GM12878 (cell line): ENCODE data around the gene CDKN2B-AS1. TPM values are rescaled to one million over a fixed set of nuclear protein-coding genes. Genes with fewer than 3 reads are reported as not detected.

ENCODE experiments used
- ATAC-seq: fragments of 200-7000 bp; cut with Tn5 transposase; 3 replicates; pipeline ENCODE4 v1.9.1; 2020; ENCODE audit warnings: mild to moderate bottlenecking, moderate library complexity
- BruUV-seq: library from RNA; stranded (reverse); fragments of 400-500 nt; replicated peaks from 2 replicates; lab custom pipeline; 2021; lab: Mats Ljungman, UMichigan
- CTCF ChIA-PET: fragments of 300-600 bp; sonication (Branson Sonifier 250); formaldehyde crosslinking; extraction: SDS; loops from one replicate; lab custom pipeline; 2021; ENCODE audit warnings: inconsistent platforms; lab: Yijun Ruan, JAX
- POLR2A ChIA-PET: fragments of 350-600 bp; formaldehyde crosslinking; extraction: SDS; loops from one replicate; lab custom pipeline; 2021; ENCODE audit warnings: inconsistent platforms; lab: Charles Lee
- RAD21 ChIA-PET: fragments of 300-600 bp; sonication (Branson Sonifier 250); formaldehyde crosslinking; loops from one replicate; lab custom pipeline; 2023; ENCODE audit warnings: antibody characterized with exemption; ENCODE audit not compliant: unreplicated experiment; lab: Charles Lee
- SMC1A ChIA-PET: fragments of 300-600 bp; sonication (Branson Sonifier 250); formaldehyde crosslinking; loops from one replicate; lab custom pipeline; 2023; ENCODE audit not compliant: unreplicated experiment, uncharacterized antibody; lab: Charles Lee
- DNase-seq: peaks from one replicate; pipeline ENCODE4 v3.0.0-alpha.2; 2011; ENCODE audit warnings: low read depth, low spot score
- FAIRE-seq: peaks from 3 replicates; lab custom pipeline; 2011; peaks lifted over from hg19 to GRCh38; lab: Jason Lieb, UNC
- H2AFZ ChIP-seq: 2 replicates; pipeline ENCODE4 v1.6.0; 2011; ENCODE audit warnings: low read depth, low read length, control low read depth; ENCODE audit not compliant: control insufficient read depth
- H3K27ac ChIP-seq: 2 replicates; pipeline ENCODE4 v1.5.1; 2011; ENCODE audit warnings: control low read depth; ENCODE audit not compliant: control insufficient read depth, insufficient read depth
- H3K27me3 ChIP-seq, 2 experiments: replicated peaks in 1 of 2; 2 replicates each; pipeline versions ENCODE4 v1.6.0 to v1.6.1; 2011; ENCODE audit warnings: low read length in 1 of 2; ENCODE audit not compliant: control insufficient read depth in 2 of 2, insufficient read depth in 2 of 2
- H3K36me3 ChIP-seq, 2 experiments: 2 replicates each; pipeline ENCODE4 v1.5.1; 2011; ENCODE audit warnings: low read length in 1 of 2; ENCODE audit not compliant: control insufficient read depth in 2 of 2, insufficient read depth in 2 of 2
- H3K4me1 ChIP-seq: 2 replicates; pipeline ENCODE4 v1.6.1; 2011; ENCODE audit warnings: mild to moderate bottlenecking, low read length, moderate library complexity, mixed read lengths; ENCODE audit not compliant: control insufficient read depth, insufficient read depth
- H3K4me2 ChIP-seq: 2 replicates; pipeline ENCODE4 v1.6.0; 2011; ENCODE audit warnings: control low read depth; ENCODE audit not compliant: control insufficient read depth, insufficient read depth
- H3K4me3 ChIP-seq: fragments of 200-600 bp; sonication (generic); 2 replicates; pipeline ENCODE4 v1.5.1; 2016
- H3K79me2 ChIP-seq: 2 replicates; pipeline ENCODE4 v1.6.0; 2011; ENCODE audit warnings: low read length; ENCODE audit not compliant: control insufficient read depth, insufficient read depth
- H3K9ac ChIP-seq: 2 replicates; pipeline ENCODE4 v1.8.0; 2011; ENCODE audit warnings: low read length, control low read depth, mixed read lengths; ENCODE audit not compliant: control insufficient read depth, insufficient read depth
- H3K9me3 ChIP-seq: replicated peaks from 3 replicates; pipeline ENCODE4 v1.5.1; 2011; ENCODE audit warnings: mild to moderate bottlenecking, low read length; ENCODE audit not compliant: control insufficient read depth, insufficient read depth
- H4K20me1 ChIP-seq: 2 replicates; pipeline ENCODE4 v1.6.0; 2011; ENCODE audit not compliant: control insufficient read depth, insufficient read depth
- MTA3 ChIP-seq: IDR thresholded peaks from 2 replicates; pipeline ENCODE4 v1.6.1; 2012; ENCODE audit warnings: low read length, inconsistent platforms, borderline replicate concordance
- SMC3 ChIP-seq: IDR thresholded peaks from 2 replicates; pipeline ENCODE4 v1.6.1; 2011; ENCODE audit warnings: low read length, improper control_type of control experiment, borderline replicate concordance
- WGBS: methylation state at CpG from one replicate; pipeline ENCODE4 v1.1.6; 2016; ENCODE audit warnings: low lambda C conversion rate; ENCODE audit not compliant: insufficient replicate concordance, insufficient coverage; ENCODE audit errors: missing lambda C conversion rate; 5-methylcytosine and 5-hydroxymethylcytosine counted together
- in situ Hi-C: fragments of 300-500 bp; cut with MboI; formaldehyde crosslinking; loops from 9 replicates; pipeline ENCODE4 v1.14.3; 2018; ENCODE audit warnings: mixed read lengths
- intact Hi-C: fragments of 100-400 bp; cut with micrococcal nuclease; formaldehyde crosslinking; loops from one replicate; pipeline ENCODE4 v1.14.2; 2022; ENCODE audit not compliant: unreplicated experiment
- polyA plus RNA-seq, 11 experiments: library from polyadenylated mRNA; depleted of rRNA in 4 of 11; unstranded in 6 of 11; stranded (reverse) in 5 of 11; fragments of >200 nt; fragmentation: Nextera tagmentation in 4 of 11; fragmentation: Illumina TruSeq in 1 of 11; extraction: Ambion mirVana in 4 of 11; extraction: Trizol in 1 of 11; gene quantifications; 1 replicate in 1 of 11; 2 replicates in 10 of 11; pipeline versions ENCODE4 v1.2.1 to v1.2.3, GENCODE V29; 2011 to 2016; ENCODE audit warnings: inconsistent platforms in 2 of 11, missing spikeins in 2 of 11, low read depth in 1 of 11
- total RNA-seq, 4 experiments: library from RNA; depleted of rRNA in 3 of 4; stranded (reverse); fragments of >200 nt in 3 of 4; fragmentation: Illumina TruSeq in 1 of 4; extraction: Trizol in 1 of 4; gene quantifications; 2 replicates each; pipeline versions ENCODE4 v1.2.1 to v1.2.3, GENCODE V29; 2013 to 2021
- TF ChIP-seq, protein P1 (sequence below): fragments of 450-650 bp; IDR thresholded peaks from 2 replicates; pipeline ENCODE4 v1.6.1; 2017; ENCODE audit warnings: mild to moderate bottlenecking, moderate library complexity

CDKN2B-AS1 gene
- total and polyA plus RNA-seq, 10 of the 15 experiments (the other 5 are each of a cell fraction or from before 2014, with no cell fraction given) = 0.22 to 2.2 (median 1.0) TPM; not detected in 1

DNA sequence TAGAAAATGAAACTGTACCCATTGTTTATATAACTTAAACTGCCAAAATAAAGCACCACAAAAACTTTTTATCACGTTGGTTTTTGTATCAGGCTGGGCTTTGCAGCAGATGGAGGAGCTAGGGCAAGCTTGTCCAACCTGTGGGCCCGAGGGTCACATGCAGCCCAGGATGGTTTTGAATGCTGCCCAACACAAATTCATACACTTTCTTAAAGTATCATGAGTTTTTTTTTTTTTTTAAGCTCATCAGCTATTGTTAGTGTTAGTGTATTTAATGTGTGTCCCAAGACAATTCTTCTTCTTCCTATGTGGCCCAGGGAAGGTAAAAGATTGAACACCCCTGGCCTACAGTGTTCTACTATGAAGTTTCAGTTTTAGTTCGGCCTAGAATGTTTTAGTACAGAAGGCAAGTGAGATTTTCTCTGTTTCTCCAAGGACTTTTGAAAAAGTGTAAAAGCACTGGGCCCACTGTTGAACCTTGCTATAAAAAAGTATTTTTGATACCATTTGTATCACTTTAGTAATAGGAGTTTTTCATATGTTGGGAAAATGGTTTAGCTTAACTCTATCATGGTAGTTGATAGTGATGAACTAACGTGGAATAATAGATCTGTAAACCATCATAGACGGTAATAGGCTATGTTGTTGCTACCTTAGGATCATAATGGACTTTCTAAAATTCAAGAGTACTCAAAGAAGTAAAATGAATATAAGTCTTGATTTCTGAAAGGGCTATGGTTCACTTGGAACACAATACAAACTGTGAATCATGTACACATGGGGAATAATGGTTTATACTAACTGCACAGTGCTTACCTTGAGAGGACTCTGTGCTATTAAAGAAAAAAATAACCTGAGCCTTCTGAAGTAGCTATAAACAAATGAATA is 3.3 kb upstream of the CDKN2B-AS1 start:
- peak overlapping the region; percentile 3; the same call in 1 of the 2 replicates for H3K4me3 ChIP-seq
- FAIRE-seq (no peak), ATAC-seq (no peak), DNase-seq (no peak)
- in situ Hi-C loops = no loop called here
- no peak overlapping the region for H3K27ac ChIP-seq
- no peak overlapping the region for H2AFZ ChIP-seq
- no peak for TF ChIP-seq SMC3
- no peak for TF ChIP-seq MTA3
- TF ChIP-seq, protein P1, sequence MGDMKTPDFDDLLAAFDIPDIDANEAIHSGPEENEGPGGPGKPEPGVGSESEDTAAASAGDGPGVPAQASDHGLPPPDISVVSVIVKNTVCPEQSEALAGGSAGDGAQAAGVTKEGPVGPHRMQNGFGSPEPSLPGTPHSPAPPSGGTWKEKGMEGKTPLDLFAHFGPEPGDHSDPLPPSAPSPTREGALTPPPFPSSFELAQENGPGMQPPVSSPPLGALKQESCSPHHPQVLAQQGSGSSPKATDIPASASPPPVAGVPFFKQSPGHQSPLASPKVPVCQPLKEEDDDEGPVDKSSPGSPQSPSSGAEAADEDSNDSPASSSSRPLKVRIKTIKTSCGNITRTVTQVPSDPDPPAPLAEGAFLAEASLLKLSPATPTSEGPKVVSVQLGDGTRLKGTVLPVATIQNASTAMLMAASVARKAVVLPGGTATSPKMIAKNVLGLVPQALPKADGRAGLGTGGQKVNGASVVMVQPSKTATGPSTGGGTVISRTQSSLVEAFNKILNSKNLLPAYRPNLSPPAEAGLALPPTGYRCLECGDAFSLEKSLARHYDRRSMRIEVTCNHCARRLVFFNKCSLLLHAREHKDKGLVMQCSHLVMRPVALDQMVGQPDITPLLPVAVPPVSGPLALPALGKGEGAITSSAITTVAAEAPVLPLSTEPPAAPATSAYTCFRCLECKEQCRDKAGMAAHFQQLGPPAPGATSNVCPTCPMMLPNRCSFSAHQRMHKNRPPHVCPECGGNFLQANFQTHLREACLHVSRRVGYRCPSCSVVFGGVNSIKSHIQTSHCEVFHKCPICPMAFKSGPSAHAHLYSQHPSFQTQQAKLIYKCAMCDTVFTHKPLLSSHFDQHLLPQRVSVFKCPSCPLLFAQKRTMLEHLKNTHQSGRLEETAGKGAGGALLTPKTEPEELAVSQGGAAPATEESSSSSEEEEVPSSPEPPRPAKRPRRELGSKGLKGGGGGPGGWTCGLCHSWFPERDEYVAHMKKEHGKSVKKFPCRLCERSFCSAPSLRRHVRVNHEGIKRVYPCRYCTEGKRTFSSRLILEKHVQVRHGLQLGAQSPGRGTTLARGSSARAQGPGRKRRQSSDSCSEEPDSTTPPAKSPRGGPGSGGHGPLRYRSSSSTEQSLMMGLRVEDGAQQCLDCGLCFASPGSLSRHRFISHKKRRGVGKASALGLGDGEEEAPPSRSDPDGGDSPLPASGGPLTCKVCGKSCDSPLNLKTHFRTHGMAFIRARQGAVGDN = no peak
- CTCF ChIA-PET = interaction anchor here (0.6 to 7.9 kb wide), 4 partner anchors 17 to 283 kb away, joined by 3 to 54 read pairs (median 4); partner anchors contain the start of gene CDKN2B
- no peaks in the 10 kb centered on the region for H3K27me3 ChIP-seq
- no peak overlapping the region for H3K9ac ChIP-seq
- no peaks in the 10 kb centered on the region for H3K36me3 ChIP-seq
- H3K4me2 ChIP-seq = peak overlapping the region; percentile 62
- RAD21 ChIA-PET = interaction anchor here (1.1 kb wide), 1 partner anchor 9 kb away, joined by 6 read pairs; no protein-coding TSS in a partner anchor
- WGBS = 94% methylated on average over 5 of the region's 5 CpGs
- no TSS peak for BruUV-seq
- SMC1A ChIA-PET = interaction anchor here (1.5 to 2.7 kb wide), 2 partner anchors 17 to 19 kb away, joined by 6 to 14 read pairs; partner anchors contain the start of gene CDKN2B
- intact Hi-C loops = loop anchor here (5.0 kb wide), 1 partner anchor 159 kb away; no protein-coding TSS in a partner anchor
- peaks cover 6% of the 10 kb centered on the region; the same call in 2 of the 3 replicates for H3K9me3 ChIP-seq
- H4K20me1 ChIP-seq = no peaks in the 10 kb centered on the region
- peaks cover 4% of the 10 kb centered on the region; the same call in 1 of the 2 replicates for H3K4me1 ChIP-seq
- H3K79me2 ChIP-seq = peaks cover 34% of the 10 kb centered on the region
- POLR2A ChIA-PET = interaction anchor here (0.7 kb wide), 2 partner anchors 14 to 57 kb away, joined by 3 to 5 read pairs; no protein-coding TSS in a partner anchor
